HG02885 (cell line): Measurements from ENCODE around the gene NUP62CL.

Source experiments
- ATAC-seq: cut with Tn5 transposase; IDR thresholded peaks from one replicate; pipeline ENCODE4 v1.9.1; 2021; ENCODE audit warnings: mild to moderate bottlenecking; ENCODE audit not compliant: unreplicated experiment, poor library complexity

The NUP62CL gene

GRCh38 chrX:107154787-107155620 is 51.2 kb downstream of the NUP62CL start:
- ATAC-seq = no peak

GRCh38 chrX:107153005-107153404 is 53.2 kb downstream of the NUP62CL start:
- ATAC-seq = no peak

- ATAC-seq = no peak
Observed at GRCh38 chrX:107146670-107147069, 59.6 kb downstream of the NUP62CL start.

- no peak for ATAC-seq
Observed at GRCh38 chrX:107135965-107136307, 70.3 kb downstream of the NUP62CL start.

- ATAC-seq = no peak
Observed at GRCh38 chrX:107135049-107135964, 70.9 kb downstream of the NUP62CL start.

- no peak for ATAC-seq
Observed at GRCh38 chrX:107123750-107124149, 82.5 kb downstream of the NUP62CL start.

GRCh38 chrX:107119283-107119682 is 87.0 kb downstream of the NUP62CL start:
- no peak for ATAC-seq

- ATAC-seq = peak; percentile 99
Observed at GRCh38 chrX:107118322-107119147, 87.7 kb downstream of the NUP62CL start, which contains the start of gene RBM41. RBM41 (minus strand) TSS chrX:107118822; CDS start chrX:107118773, 49 bp downstream.

GRCh38 chrX:107117993-107118321 is 88.3 kb downstream of the NUP62CL start:
- peak; percentile 20 for ATAC-seq

- no peak for ATAC-seq
Observed at GRCh38 chrX:107107459-107107858, 98.8 kb downstream of the NUP62CL start.

GRCh38 chrX:107102980-107103379 is 103.3 kb downstream of the NUP62CL start:
- ATAC-seq = no peak

GRCh38 chrX:107076158-107076557 is 130.1 kb downstream of the NUP62CL start:
- ATAC-seq = no peak
